Activated CD4-positive, CD25-positive, alpha-beta regulatory T cell treated with anti-CD3 and anti-CD28 coated beads, Interleukin-2, amount 50 U/mL, for 16 hours (primary cell): ENCODE results near the gene SLC16A13.
A peak's percentile ranks its signal among the peaks of the same experiment; 100 is the strongest.
"Not testable (repeated sequence)": the region's sequence is repeated elsewhere in the genome, so short reads cannot be mapped to it uniquely, and the experiment has no call there.

Experiments
- DNase-seq: peaks from one replicate; pipeline ENCODE4 v3.0.0-alpha.2; 2020; ENCODE audit warnings: low read depth, low spot score

The SLC16A13 gene

DNA sequence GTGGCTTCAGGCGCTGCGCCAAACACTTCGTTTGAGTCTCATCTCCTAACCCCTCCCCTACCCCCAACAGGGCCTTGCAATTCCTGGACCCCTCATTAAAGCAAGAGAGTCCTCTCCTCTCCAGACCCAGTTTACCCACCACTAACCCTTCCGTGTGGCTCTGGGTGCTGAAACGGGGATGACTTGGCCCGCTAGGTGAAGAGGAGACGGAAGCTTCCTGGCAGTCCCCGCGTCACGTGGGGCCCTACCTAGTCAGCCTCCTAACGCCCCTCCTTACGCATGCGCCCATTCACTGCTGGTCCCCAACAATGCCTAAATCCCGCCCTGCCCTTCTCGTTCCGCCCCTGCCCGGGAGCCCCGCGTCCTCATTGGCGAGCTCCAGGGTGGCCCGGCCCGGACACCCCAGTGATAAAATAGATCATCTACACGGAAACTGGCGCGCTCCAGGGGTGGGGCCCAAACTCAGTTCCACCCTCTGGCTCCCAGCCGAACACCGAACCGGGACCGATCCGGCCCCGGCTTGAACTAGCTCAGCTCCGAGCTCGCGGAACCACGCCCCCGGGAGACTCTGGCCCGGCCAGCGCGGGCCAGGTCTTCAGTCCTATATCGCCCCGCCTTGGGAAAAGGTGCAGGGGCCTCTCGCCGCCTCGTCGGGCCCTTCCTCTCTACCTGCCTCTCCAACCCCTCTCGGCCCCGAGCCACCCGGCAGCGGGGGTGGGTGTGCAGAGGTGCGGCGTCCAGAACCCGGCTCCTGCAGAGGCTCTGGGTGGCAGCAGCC is at the start of gene SLC16A13:
SLC16A13 (plus strand) TSS at position 425 of the 778 bp plus-strand sequence. CDS start 368 bp downstream, outside the sequence.
- peak; percentile 95 for DNase-seq

DNA sequence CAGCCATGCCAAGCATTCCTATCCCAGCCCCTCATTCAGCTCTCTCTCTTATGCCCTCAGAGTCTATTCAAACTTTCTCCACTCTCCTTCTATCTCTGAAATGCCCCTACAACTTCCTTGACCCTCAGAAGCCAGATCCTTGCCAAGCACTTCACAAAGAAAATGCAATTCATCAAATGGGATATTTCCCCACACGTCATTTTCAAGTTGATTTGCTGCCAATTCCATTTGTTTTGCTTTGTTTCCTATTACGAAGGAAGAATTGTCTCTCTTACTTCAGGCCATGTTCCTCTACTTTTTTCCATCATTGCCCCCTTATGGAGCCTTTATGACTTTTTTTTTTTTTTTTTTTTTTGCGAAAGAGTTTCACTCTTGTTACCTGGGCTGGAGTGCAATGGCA is 49.1 kb upstream of the SLC16A13 start:
- DNase-seq: no peak

DNA sequence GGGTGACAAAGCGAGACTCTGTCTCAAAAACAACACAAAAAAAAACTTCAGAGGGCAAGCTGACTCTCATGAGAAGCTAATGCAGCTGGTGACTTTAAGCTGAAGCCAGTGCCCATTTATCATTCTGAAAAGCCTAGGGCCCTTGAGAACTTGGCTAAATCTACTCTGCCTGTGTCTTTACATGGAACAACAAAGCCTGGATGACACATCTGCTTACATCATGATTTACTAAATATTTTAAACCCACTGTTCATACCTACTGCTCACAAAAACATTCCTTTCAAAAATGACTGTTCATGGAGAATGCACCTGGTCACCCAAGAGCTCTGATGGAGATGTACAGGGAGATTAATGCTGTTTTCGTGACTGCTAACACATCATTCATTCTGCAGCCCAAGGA is 46.0 kb upstream of the SLC16A13 start:
- DNase-seq: no peak

DNA sequence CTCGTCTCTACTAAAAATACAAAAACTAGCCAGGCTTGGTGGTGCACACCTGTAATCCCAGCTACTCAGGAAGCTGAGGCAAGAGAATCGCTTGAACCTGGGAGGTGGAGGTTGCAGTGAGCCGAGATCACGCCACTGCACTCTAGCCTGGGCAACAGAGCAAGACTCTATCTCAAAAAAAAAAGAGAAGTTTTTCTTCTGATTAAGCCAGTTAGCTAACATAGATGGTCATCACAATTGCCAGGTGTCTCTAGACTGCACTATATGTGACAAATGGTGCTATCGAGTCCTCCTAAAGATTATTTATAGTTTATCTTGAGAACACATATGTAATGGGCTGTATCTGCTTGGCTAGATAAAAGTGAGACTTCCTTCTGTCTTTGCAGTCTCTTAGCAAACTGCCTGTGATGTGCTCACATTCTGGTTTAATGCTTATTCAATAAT is 42.2 kb upstream of the SLC16A13 start:
- DNase-seq: not testable (repeated sequence)

DNA sequence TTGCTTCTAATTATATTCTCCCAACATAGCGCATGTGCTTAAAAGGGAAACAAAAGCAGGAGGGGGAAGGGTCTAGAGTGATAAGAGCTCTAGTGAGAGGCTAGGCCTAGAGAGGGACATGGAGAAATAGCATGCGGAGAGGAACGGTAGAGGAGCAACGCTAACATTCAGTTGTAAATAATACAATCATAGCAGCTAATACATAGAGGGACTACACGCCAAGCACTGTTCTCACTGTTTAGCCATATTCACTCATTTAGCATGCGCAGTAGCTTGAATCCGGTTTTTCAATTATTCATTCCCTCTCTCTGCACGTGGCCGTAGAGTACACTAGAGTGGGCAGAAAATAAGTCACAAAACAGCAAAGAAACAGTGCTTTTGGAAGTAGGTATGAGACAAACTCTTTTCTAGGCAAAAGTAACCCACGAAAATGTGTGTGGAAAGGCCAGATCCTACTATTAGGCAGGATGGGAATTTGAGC is 41.7 kb upstream of the SLC16A13 start:
- DNase-seq: no peak

- no peak for DNase-seq
Observed at GRCh38 chr17:6994666-6995256, 41.1 kb upstream of the SLC16A13 start.

DNA sequence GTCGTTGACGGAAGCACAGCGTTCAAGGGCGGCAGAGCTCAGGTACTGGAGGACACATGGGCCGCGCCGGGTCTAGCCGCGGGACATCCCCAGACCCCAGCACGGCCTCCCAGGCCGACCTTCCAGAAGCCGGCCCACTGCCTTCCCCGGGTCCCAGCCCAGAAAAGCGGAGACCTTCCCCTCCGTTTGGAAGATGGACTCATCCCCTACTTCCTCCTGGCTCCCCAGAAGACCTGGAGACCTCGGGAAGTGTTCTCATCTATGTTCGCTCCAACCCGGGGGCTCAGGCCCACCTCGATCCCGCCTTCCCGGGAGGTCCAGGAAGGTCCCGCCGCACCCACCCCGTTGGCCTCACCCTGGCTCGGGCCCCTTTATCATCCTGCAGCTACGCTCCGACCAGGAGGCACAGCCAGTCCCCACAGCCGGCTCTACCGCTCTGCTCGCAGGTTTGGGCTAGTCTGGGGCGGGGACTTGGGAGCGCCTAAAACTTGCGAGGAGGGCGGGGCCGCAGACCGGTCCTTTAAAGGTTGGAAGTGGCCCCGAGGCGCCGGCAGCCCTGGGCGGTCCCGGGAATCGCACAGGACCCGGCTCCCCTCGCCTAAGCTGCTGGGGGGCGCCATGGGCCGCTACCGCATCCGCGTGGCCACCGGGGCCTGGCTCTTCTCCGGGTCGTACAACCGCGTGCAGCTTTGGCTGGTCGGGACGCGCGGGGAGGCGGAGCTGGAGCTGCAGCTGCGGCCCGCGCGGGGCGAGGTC is 40.1 kb upstream of the SLC16A13 start, which contains the start of gene ALOX12:
ALOX12 (plus strand) TSS at position 550 of the 756 bp plus-strand sequence; CDS start at position 619, 69 bp downstream.
- no peak for DNase-seq

- DNase-seq: no peak
Observed at GRCh38 chr17:6996256-6997011, 39.4 kb upstream of the SLC16A13 start.

DNA sequence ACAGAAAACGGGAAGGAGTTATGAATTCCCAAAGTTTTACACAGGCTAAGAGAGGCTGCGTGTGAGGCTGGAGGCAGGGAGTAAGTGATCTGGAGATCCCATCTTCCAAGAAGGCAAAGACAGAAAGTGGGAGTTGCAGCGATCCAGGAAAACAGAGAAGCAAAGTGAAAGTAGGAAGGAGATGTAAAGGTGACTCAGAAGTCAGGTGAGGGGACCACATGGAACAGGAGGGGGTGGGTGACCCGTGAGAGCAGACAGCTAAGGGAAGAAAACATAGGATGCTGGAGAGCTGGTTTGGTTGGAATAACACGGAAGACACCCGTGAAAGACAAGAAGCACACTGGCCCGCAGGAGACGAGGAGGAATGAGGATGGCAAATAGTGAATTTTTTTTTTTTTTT is 38.6 kb upstream of the SLC16A13 start:
- no peak for DNase-seq

DNA sequence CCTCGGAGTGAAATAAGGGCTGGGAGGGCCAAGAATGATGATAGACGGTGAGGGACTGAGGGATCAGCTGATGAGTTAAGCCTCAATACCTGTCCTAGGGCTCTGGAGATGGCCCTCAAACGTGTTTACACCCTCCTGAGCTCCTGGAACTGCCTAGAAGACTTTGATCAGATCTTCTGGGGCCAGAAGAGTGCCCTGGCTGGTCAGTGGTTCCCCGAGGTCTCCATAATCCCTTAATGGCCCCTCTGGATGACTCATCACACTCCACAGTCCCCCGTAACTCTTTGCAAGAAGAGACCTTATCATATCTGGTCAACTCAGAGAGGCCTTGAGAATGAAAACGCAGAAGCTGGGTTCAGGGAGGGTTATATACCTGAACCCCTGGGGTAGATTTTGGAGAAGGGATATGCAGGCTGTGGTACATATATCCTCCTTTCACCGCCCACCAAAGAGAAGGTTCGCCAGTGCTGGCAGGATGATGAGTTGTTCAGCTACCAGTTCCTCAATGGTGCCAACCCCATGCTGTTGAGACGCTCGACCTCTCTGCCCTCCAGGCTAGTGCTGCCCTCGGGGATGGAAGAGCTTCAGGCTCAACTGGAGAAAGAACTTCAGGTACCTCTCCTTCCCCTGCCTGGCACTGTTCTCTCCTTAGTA is 36.8 kb upstream of the SLC16A13 start:
- no peak for DNase-seq

DNA sequence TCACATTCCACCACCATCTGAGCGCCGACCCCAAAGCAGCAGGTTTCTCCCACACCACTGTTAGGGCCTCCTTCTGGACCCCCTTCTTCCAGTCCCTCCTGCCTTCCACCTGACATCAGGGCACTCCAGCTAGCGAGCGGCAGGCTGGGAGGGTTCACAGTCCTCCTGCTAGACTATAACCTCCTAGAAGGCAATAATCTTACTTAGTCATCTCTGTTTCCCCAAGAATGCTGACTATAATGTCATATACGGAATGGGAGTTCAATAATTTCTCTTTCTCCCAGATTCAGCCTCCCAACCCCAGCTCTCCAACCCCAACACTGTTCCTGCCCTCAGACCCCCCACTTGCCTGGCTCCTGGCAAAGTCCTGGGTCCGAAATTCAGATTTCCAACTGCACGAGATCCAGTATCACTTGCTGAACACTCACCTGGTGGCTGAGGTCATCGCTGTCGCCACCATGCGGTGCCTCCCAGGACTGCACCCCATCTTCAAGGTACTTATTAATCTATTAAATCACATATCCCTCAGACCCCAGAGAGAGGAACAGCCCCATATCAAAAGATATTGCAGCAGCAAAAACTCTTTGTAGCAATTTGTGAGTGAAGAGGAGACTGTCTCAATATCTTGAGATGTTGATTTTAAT is 34.4 kb upstream of the SLC16A13 start:
- no peak for DNase-seq

GRCh38 chr17:7002288-7003047 is 33.3 kb upstream of the SLC16A13 start:
- no peak for DNase-seq

DNA sequence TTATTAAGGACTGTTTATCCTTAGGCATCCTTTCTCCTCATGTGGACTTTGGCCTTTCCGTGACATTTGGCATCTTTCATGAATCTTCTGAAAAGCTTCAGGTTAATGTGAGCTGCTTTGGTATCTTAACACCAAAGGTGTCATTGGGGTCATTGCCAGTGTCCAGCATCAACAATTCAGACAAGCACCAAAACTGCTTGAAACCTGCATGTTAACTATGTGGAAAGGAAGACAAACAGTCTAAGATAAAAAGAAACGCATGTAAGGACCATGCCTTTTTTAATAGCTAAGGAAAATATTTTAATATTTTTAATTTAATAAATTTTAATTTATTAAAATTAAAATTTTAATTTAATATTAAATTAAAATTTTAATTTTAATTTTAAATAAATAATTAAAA is 32.1 kb upstream of the SLC16A13 start:
- no peak for DNase-seq

DNA sequence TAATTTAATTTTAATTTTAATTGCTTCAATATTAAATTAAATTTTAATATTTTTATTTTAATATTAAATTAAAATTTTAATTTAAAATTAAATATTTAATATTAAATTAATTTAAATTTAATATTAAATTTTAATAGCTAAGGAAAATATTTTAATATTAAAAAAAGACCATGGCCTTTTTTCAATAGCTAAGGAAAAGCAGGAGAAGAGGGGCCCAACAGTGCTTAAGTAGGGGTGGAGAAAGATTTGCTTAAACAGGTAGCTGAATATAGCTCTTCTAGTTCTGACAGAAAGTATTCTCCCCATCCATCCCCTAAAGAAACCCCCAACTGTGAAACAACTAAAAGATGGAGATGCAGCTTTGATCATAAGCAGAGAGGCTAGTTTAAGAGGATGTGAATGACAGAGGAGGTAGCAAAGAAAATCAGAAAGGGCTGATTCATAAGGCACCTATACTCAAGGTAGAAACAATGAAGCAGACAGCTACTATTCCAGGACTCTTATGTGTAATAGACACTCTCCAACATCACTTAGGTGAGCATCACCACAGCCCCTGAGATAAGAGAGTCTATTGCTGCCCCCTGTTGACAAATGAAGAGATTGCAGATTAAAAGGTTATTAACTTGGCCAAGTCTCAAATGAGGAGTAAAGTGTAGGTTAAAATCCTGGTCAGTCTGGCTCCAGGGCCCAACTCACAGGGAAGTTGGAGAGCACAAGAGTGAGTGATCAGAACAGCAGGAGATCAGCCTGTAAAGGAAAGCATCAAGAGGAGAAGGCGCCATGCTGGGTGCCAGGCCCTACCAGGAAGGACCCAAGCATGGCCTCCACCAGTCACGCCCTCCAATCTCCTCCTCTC is 31.2 kb upstream of the SLC16A13 start:
- DNase-seq: peak; percentile 34

DNA sequence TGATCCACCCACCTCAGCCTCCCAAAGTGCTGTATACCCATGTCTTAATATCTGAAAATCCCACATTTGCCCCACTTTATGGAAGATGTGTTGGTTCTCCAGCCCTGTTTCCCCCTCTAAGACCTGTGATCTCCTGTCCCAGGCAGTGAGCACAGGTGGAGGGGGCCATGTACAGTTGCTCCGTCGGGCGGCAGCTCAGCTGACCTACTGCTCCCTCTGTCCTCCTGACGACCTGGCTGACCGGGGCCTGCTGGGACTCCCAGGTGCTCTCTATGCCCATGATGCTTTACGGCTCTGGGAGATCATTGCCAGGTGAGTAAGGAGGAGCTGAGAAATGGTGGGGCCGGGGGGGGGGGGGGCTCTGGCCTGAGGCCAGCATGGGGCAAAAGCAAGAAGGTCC is 30.1 kb upstream of the SLC16A13 start:
- no peak for DNase-seq

- no peak for DNase-seq
Observed at GRCh38 chr17:7007143-7007542, 28.7 kb upstream of the SLC16A13 start.

GRCh38 chr17:7010523-7010922 is 25.3 kb upstream of the SLC16A13 start:
- no peak for DNase-seq

DNA sequence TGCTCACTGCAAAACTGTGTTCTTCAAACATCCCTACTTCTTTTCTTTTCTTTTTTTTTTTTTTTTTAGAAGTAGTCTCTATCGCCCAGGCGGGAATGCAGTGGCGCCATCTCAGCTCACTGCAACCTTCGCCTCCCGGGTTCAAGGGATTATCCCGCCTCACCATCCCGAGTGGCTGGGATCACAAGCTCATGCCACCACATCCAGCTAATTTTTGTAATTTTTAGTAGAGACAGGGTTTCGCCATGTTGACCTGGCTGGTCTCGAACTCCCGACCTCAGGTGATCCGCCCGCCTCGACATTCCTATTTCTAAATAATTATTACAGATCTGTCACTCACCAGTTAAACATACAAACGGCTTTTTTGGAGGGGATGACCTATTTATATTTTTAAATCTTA is 24.4 kb upstream of the SLC16A13 start:
- DNase-seq: no peak

GRCh38 chr17:7011942-7012254 is 23.9 kb upstream of the SLC16A13 start:
- no peak for DNase-seq
